Left lobe of liver (tissue), 2 donors: ENCODE data around the gene UBE2N. TPM values are rescaled to one million over a fixed set of nuclear protein-coding genes. Genes with fewer than 3 reads are reported as not detected.
A peak's percentile ranks its signal among the peaks of the same experiment; 100 is the strongest.

Experiments
- ATAC-seq: fragments of 200-7000 bp; cut with Tn5 transposase; one replicate; pipeline ENCODE4 v1.9.1; 2020; ENCODE audit warnings: mild to moderate bottlenecking, moderate library complexity
- DNase-seq: peaks from one replicate; pipeline ENCODE4 v3.0.0-alpha.2; 2020; ENCODE audit warnings: low spot score
- total RNA-seq: library from RNA; stranded (reverse); gene quantifications from one replicate; pipeline ENCODE4 v1.2.1, GENCODE V29; 2021
- donor health status: DM: no; HTN: no; CAD: no; lungs with moderate emphysema.
- donor health status: DM: no; HTN: yes; CAD: no.

Gene UBE2N
- total RNA-seq, 1 donor from 2014 or later = 25.1 TPM

DNA sequence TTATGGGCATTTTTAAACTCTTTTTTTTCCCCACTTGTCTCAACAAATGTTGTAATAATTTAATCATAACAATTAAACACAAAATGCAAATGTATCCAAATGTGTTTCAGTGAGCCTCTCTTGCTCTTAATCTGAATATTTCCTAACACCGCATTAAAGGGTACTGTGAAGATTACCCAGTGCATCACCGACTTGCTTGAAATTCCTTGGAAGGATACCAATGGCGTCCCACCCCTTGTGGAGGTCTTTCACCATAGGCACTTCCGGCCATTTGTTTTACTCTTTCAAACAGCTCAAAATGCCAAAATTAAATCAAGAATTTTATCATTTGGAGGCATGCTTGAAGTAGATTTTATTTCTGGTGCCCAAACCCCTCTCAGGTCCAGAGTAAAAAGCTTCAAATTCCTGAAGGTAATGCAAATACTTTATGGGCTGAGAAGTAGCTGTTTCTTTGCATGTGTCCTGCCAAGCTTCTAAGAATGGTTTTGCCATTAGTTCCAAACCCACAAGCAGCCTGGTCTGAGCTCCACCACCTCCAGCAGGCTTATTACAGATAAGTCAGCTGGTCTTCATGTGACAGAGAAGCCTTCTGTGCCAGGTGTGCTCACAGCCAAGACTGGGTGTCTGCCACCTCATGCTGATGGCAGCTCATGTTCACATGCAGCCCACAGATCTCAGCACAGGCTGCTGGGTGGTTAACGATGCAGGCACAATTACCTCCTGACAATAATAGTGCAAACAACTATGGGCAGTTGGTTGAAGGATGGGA is 80.4 kb downstream of the UBE2N start:
- ATAC-seq (peak; percentile 46), DNase-seq (no peak)

DNA sequence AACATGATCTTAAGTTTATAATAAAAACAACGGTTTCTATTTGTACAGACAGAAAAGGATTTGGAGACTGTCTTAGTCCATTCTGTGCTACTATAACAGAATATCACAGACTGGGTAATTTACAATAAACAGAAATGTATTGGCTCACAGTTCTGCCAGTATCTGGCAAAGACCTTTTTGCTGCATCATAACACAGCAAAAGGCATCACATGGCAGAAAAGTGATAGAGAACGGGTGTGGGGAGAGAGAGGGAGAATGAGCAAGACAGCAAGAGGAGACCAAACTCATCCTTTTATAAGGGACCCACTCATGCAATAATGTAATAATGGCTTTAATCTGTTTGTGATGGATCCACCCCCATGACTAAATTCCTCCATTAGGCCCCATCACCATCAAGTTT is 81.1 kb downstream of the UBE2N start:
- DNase-seq (no peak), ATAC-seq (no peak)

DNA sequence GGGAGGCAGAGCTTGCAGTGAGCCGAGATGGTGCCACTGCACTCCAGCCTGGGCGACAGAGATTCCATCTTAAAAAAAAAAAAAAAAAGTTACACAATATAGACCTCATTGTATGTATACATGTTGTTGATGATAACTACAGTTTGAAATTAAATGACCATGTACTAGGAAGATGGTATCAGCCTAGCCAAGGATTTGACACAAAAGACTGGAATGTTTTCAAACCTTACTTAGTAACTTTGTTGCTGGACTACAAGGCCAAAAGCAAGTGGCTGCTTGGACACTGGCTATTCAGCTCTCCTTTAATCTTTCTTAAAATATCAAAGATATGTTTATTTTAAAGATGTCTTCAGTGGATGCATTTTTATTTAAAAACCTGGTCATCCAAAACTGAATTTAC is 82.9 kb downstream of the UBE2N start:
- no peak for ATAC-seq

DNA sequence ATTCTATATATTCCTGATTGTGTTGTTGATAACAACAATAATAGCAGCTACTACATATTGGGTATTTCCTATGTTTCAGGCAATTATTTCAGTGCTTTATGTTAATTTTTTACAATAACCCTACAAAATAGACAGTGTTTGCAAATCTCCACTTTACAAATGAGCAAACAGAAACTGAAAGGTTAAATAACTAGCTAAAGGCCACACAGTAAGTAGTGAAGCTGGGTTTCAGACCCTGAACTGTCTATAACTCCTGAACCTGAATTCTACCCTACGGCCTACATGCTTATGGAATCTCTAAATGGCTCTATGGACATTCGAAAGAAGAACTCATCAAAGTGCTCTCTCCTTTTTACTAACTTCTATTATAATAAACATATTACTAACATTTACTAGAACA is 83.7 kb downstream of the UBE2N start:
- ATAC-seq (no peak), DNase-seq (no peak)

More for the DNA sequence above, 82.9 kb downstream of the UBE2N start:
- DNase-seq = no peak

DNA sequence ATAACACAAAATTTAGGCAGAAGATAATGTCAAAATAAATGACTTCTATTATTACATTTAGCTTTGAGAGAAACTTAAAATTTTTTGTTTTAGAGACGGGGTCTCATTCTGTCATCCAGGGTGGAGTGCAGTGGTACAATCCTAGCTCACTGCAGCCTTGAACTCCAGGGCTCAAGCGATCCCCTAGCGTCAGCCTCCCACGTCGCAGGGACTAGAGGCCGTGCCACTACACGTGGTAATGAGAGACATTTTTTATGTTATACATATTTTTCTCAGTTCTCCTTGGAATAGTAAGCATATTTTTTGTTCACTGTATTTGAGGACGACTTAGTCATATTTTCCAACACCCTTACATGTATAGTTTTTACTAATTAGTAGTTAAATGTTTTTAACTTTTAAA is 85.5 kb downstream of the UBE2N start:
- no peak for DNase-seq
- ATAC-seq = no peak

Other genes with a start within 250 kb of the UBE2N start
- gene NUDT4, start 64.0 kb downstream of the UBE2N start, total RNA-seq = 17.6 TPM
- 25.4 TPM for gene MRPL42, start 25.6 kb upstream of the UBE2N start, total RNA-seq
- gene SOCS2, start 130.7 kb upstream of the UBE2N start, total RNA-seq = 3.1 TPM
- gene CRADD, start 235.4 kb upstream of the UBE2N start, total RNA-seq = 27.0 TPM